Measurements from ENCODE around the gene PFDN1. TPM values are rescaled to one million over a fixed set of nuclear protein-coding genes. Genes with fewer than 3 reads are reported as not detected.
A peak's percentile ranks its signal among the peaks of the same experiment; 100 is the strongest.

Gene PFDN1
- total and polyA plus RNA-seq, 9 of the 15 experiments (the other 6 are each of a cell fraction or from before 2014, with no cell fraction given) = 45.5 to 215 (median 78.0) TPM

DNA sequence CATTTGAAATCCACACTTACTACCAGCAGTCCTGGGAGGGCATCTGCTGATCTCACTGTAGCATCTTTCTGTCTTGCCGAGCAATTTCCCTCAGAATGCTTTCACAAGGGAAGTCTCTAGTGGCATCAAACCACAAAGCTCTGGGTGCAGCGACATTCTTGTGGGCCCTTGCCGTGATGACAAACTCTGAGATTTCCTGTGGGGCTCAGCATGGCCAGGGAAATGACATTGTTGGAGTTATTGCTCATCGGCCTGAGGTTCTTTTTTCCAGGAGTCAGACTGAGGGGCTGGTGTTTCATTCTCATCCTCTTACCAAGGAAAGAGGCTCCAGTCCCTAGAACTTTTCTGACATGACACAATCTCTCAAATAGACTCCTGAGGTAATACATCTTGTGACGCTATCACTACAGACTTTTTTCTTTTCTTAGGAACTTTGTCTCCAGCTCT, 51.4 kb downstream of the PFDN1 start:
- Histone ChIP-seq H3K36me3 (ENCODE audit: control insufficient read depth, insufficient read depth, low read length) (peaks cover 47% of the 10 kb centered on the region), H3K9me1 (ENCODE audit: control insufficient read depth, insufficient read depth, low read length) (peaks cover 4% of the 10 kb centered on the region), H3K9ac (ENCODE audit: insufficient read depth in 1 of 2, low read depth in 2 of 2, low read length in 2 of 2) (no peak overlapping the region), H3K4me1 (replicated peaks in 1 of 2; ENCODE audit: control insufficient read depth in 2 of 2, insufficient read depth in 2 of 2, low read length in 2 of 2) (no peaks in the 10 kb centered on the region; a peak in 2 of 5 replicates), H3K79me2 (ENCODE audit: control insufficient read depth, insufficient read depth, low read length) (peaks cover 7% of the 10 kb centered on the region), H4K20me1 (replicated peaks; ENCODE audit: control insufficient read depth, insufficient read depth, low read length) (peaks cover 4% of the 10 kb centered on the region; the same call in 1 of the 2 replicates), H2AFZ (ENCODE audit: low read depth, low read length) (no peak overlapping the region), H3K27me3 (ENCODE audit: control insufficient read depth in 2 of 2, insufficient read depth in 2 of 2, low read length in 2 of 2) (no peaks in the 10 kb centered on the region), H3K4me3 (no peak overlapping the region), H3K9me3 (replicated peaks; ENCODE audit: control insufficient read depth, insufficient read depth, low read depth, low read length) (no peaks in the 10 kb centered on the region), H3K27ac (ENCODE audit: extremely low read depth, low read depth, low read length) (no peak overlapping the region), H3K4me2 (ENCODE audit: insufficient read depth, low read length) (no peak overlapping the region)
- 72% methylated on average over 5 of the region's 5 CpGs for WGBS (ENCODE audit: insufficient coverage, low coverage, missing lambda C conversion rate)
- ATAC-seq (no peak), DNase-seq (ENCODE audit: extremely low read depth in 1 of 4, low spot score in 3 of 4) (no peak), FAIRE-seq (no peak)
- TF ChIP-seq POLR2A (conservative IDR thresholded peaks at IDR 0.05) (0 out of 2 replicates have a peak, but pooled peaks have one; percentile 4), ZNF76 (CRISPR knock-in tag; IDR thresholded peaks at IDR 0.05; ENCODE audit: borderline replicate concordance) (no peak)
- BruUV-seq (replicated peaks) = no TSS peak
- in situ Hi-C loops (cut with MboI) (no loop called here), intact Hi-C loops (cut with micrococcal nuclease) (no loop called here)
- ChIA-PET CTCF (ENCODE audit: low intra/inter-chr PET ratio) (no interaction called here), POLR2A (interaction anchor here (1.1 kb wide), 1 partner anchor 8 kb away, joined by 4 read pairs; no protein-coding TSS in a partner anchor)

DNA sequence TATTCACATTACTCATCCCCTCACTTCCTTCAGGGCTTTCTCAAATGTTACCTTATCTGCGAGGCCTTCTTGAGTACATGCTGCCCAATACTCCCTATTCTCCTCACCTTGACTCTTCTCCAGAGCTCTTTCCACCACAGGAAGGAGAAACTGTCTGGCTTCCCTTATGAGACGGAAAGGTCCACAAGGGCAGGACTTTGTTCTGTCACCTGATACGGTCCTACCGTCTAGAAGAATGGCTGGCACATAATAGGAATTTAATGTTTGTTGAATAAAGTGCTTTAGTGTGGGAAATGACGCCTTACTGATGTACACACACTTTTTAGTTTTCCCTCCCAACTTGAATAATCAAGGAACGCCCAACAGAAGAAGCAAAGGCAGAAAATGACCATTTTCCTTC, 52.5 kb downstream of the PFDN1 start:
- no peak for DNase-seq (ENCODE audit: extremely low read depth in 1 of 4, low spot score in 3 of 4)
- Histone ChIP-seq H2AFZ (ENCODE audit: low read depth, low read length) (no peak overlapping the region), H3K9me3 (replicated peaks; ENCODE audit: control insufficient read depth, insufficient read depth, low read depth, low read length) (no peaks in the 10 kb centered on the region), H3K27me3 (ENCODE audit: control insufficient read depth in 2 of 2, insufficient read depth in 2 of 2, low read length in 2 of 2) (no peaks in the 10 kb centered on the region), H3K9ac (ENCODE audit: insufficient read depth in 1 of 2, low read depth in 2 of 2, low read length in 2 of 2) (no peak overlapping the region), H3K79me2 (ENCODE audit: control insufficient read depth, insufficient read depth, low read length) (peaks cover 7% of the 10 kb centered on the region), H4K20me1 (replicated peaks; ENCODE audit: control insufficient read depth, insufficient read depth, low read length) (peaks cover 7% of the 10 kb centered on the region; the same call in 1 of the 2 replicates), H3K36me3 (ENCODE audit: control insufficient read depth, insufficient read depth, low read length) (peaks cover 59% of the 10 kb centered on the region), H3K4me2 (ENCODE audit: insufficient read depth, low read length) (no peak overlapping the region), H3K4me3 (no peak overlapping the region), H3K27ac (ENCODE audit: extremely low read depth, low read depth, low read length) (no peak overlapping the region), H3K4me1 (replicated peaks in 1 of 2; ENCODE audit: control insufficient read depth in 2 of 2, insufficient read depth in 2 of 2, low read length in 2 of 2) (no peaks in the 10 kb centered on the region; a peak in 2 of 5 replicates), H3K9me1 (ENCODE audit: control insufficient read depth, insufficient read depth, low read length) (peaks cover 4% of the 10 kb centered on the region)
- in situ Hi-C loops (cut with MboI) = no loop called here
- no TSS peak for BruUV-seq (replicated peaks)
- FAIRE-seq = no peak
- POLR2A ChIA-PET = interaction anchor here (0.9 to 1.1 kb wide), 2 partner anchors 11 to 151 kb away, joined by 3 read pairs; no protein-coding TSS in a partner anchor
- ATAC-seq = no peak
- 83% methylated on average over 6 of the region's 6 CpGs for WGBS (ENCODE audit: insufficient coverage, low coverage, missing lambda C conversion rate)
- CTCF ChIA-PET (ENCODE audit: low intra/inter-chr PET ratio) = no interaction called here
- intact Hi-C loops (cut with micrococcal nuclease) = no loop called here
- TF ChIP-seq ZFP30 (CRISPR knock-in tag; IDR thresholded peaks at IDR 0.05; ENCODE audit: borderline replicate concordance) = no peak
- TF ChIP-seq U2AF1 (optimal IDR thresholded peaks at IDR 0.05; ENCODE audit: low read depth, low read length) = no peak
- no peak for TF ChIP-seq FOXA3 (CRISPR knock-in tag; conservative IDR thresholded peaks at IDR 0.05 in 1 of 2, IDR thresholded peaks at IDR 0.05 in 1 of 2)
- TF ChIP-seq, protein P1, sequence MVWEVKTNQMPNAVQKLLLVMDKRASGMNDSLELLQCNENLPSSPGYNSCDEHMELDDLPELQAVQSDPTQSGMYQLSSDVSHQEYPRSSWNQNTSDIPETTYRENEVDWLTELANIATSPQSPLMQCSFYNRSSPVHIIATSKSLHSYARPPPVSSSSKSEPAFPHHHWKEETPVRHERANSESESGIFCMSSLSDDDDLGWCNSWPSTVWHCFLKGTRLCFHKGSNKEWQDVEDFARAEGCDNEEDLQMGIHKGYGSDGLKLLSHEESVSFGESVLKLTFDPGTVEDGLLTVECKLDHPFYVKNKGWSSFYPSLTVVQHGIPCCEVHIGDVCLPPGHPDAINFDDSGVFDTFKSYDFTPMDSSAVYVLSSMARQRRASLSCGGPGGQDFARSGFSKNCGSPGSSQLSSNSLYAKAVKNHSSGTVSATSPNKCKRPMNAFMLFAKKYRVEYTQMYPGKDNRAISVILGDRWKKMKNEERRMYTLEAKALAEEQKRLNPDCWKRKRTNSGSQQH (CRISPR knock-in tag; IDR thresholded peaks at IDR 0.05) = no peak
- no peak for TF ChIP-seq RBBP5 (IDR thresholded peaks at IDR 0.05; ENCODE audit: borderline replicate concordance, insufficient read depth, low read length, poor library complexity, severe bottlenecking)
- TF ChIP-seq, protein P2, sequence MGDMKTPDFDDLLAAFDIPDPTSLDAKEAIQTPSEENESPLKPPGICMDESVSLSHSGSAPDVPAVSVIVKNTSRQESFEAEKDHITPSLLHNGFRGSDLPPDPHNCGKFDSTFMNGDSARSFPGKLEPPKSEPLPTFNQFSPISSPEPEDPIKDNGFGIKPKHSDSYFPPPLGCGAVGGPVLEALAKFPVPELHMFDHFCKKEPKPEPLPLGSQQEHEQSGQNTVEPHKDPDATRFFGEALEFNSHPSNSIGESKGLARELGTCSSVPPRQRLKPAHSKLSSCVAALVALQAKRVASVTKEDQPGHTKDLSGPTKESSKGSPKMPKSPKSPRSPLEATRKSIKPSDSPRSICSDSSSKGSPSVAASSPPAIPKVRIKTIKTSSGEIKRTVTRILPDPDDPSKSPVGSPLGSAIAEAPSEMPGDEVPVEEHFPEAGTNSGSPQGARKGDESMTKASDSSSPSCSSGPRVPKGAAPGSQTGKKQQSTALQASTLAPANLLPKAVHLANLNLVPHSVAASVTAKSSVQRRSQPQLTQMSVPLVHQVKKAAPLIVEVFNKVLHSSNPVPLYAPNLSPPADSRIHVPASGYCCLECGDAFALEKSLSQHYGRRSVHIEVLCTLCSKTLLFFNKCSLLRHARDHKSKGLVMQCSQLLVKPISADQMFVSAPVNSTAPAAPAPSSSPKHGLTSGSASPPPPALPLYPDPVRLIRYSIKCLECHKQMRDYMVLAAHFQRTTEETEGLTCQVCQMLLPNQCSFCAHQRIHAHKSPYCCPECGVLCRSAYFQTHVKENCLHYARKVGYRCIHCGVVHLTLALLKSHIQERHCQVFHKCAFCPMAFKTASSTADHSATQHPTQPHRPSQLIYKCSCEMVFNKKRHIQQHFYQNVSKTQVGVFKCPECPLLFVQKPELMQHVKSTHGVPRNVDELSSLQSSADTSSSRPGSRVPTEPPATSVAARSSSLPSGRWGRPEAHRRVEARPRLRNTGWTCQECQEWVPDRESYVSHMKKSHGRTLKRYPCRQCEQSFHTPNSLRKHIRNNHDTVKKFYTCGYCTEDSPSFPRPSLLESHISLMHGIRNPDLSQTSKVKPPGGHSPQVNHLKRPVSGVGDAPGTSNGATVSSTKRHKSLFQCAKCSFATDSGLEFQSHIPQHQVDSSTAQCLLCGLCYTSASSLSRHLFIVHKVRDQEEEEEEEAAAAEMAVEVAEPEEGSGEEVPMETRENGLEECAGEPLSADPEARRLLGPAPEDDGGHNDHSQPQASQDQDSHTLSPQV (IDR thresholded peaks at IDR 0.05) = no peak
- no peak for TF ChIP-seq E2F3 (CRISPR knock-in tag; IDR thresholded peaks at IDR 0.05)

All from K562 (cell line).